OCI-LY3 (cell line): ENCODE results near the gene FGFBP1.
"Not testable (repeated sequence)": the region's sequence is repeated elsewhere in the genome, so short reads cannot be mapped to it uniquely, and the experiment has no call there.

ENCODE experiments used
- H2AFZ ChIP-seq: fragments of 200-600, 300-600 bp; shearing (Covaris generic); 2 replicates; pipeline ENCODE4 v1.6.0; 2014; ENCODE audit warnings: antibody characterized with exemption, low read depth, low read length
- H3K27ac ChIP-seq: fragments of 200-600, 300-600 bp; sonication (generic); 2 replicates; pipeline ENCODE4 v1.5.1; 2014; ENCODE audit warnings: mild to moderate bottlenecking, low read length, moderate library complexity, mixed read lengths
- H3K27me3 ChIP-seq: fragments of 200-600, 300-600 bp; sonication (generic); 2 replicates; pipeline ENCODE4 v1.6.1; 2014; ENCODE audit warnings: low read depth, low read length, mixed read lengths
- H3K36me3 ChIP-seq: fragments of 200-600, 300-600 bp; sonication (generic); replicated peaks from 2 replicates; pipeline ENCODE3; 2014; ENCODE audit warnings: low read depth, low read length, mixed read lengths
- H3K4me1 ChIP-seq: fragments of 300-600, 200-600 bp; sonication (generic); 2 replicates; pipeline ENCODE4 v1.6.1; 2014; ENCODE audit warnings: low read length, mixed read lengths
- H3K4me2 ChIP-seq: fragments of 200-600, 300-600 bp; sonication (generic); 2 replicates; pipeline ENCODE4 v1.6.1; 2014; ENCODE audit warnings: low read length, mixed read lengths
- H3K4me3 ChIP-seq: fragments of 300-600, 200-600 bp; sonication (generic); 2 replicates; pipeline ENCODE4 v1.5.1; 2014; ENCODE audit warnings: antibody characterized with exemption, mild to moderate bottlenecking, low read length, moderate library complexity
- H3K79me2 ChIP-seq: fragments of 300-600, 200-600 bp; shearing (Covaris generic); 2 replicates; pipeline ENCODE4 v1.6.1; 2014; ENCODE audit warnings: mild to moderate bottlenecking, low read length, mixed read lengths
- H3K9ac ChIP-seq: fragments of 300-600, 200-600 bp; shearing (Covaris generic); 2 replicates; pipeline ENCODE4 v1.6.0; 2014; ENCODE audit warnings: mild to moderate bottlenecking, low read length, moderate library complexity
- H3K9me3 ChIP-seq: fragments of 200-600, 300-600 bp; shearing (Covaris generic); 2 replicates; pipeline ENCODE4 v1.6.1; 2014; ENCODE audit warnings: low read length, mixed read lengths; ENCODE audit not compliant: insufficient read depth
- H4K20me1 ChIP-seq: fragments of 200-600, 300-600 bp; sonication (generic); 2 replicates; pipeline ENCODE4 v1.6.1; 2016; ENCODE audit warnings: low read length, mixed read lengths; ENCODE audit not compliant: insufficient read depth
- CTCF ChIP-seq: fragments of 200-600, 300-600 bp; sonication (generic); IDR thresholded peaks from 2 replicates; pipeline ENCODE4 v1.5.1; 2014; ENCODE audit warnings: antibody characterized with exemption, low read length, low read depth
- EZH2phosphoT487 ChIP-seq: fragments of 200-600 bp; shearing (Covaris generic); IDR thresholded peaks from 2 replicates; pipeline ENCODE4 v1.6.1; 2018; ENCODE audit warnings: antibody characterized with exemption, mixed run types, low read depth

FGFBP1 gene

GRCh38 chr4:15918484-15919129 is 19.9 kb downstream of the FGFBP1 start:
- H3K4me1 ChIP-seq, result no peaks in the 10 kb centered on the region
- no peaks in the 10 kb centered on the region for H3K9me3 ChIP-seq
- H3K27ac ChIP-seq, result no peak overlapping the region
- H3K4me2 ChIP-seq, result no peak overlapping the region
- peaks cover 11% of the 10 kb centered on the region; the same call in 1 of the 2 replicates for H3K27me3 ChIP-seq
- TF ChIP-seq EZH2phosphoT487, result no peak
- no peak overlapping the region for H3K4me3 ChIP-seq
- no peaks in the 10 kb centered on the region for H4K20me1 ChIP-seq
- H3K9ac ChIP-seq, result no peak overlapping the region
- no peaks in the 10 kb centered on the region for H3K79me2 ChIP-seq
- H2AFZ ChIP-seq, result no peak overlapping the region
- H3K36me3 ChIP-seq, result no peaks in the 10 kb centered on the region

GRCh38 chr4:15917297-15917696 is 21.2 kb downstream of the FGFBP1 start:
- H3K36me3 ChIP-seq, result no peaks in the 10 kb centered on the region
- TF ChIP-seq CTCF, result no peak
- no peak for TF ChIP-seq EZH2phosphoT487
- H3K4me2 ChIP-seq, result no peak overlapping the region
- no peaks in the 10 kb centered on the region for H3K9me3 ChIP-seq
- H4K20me1 ChIP-seq, result no peaks in the 10 kb centered on the region
- H3K4me3 ChIP-seq, result no peak overlapping the region
- H3K9ac ChIP-seq, result no peak overlapping the region
- H3K79me2 ChIP-seq, result no peaks in the 10 kb centered on the region
- H3K4me1 ChIP-seq, result no peaks in the 10 kb centered on the region
- peaks cover 9% of the 10 kb centered on the region; the same call in 1 of the 2 replicates for H3K27me3 ChIP-seq
- H2AFZ ChIP-seq, result no peak overlapping the region
- no peak overlapping the region for H3K27ac ChIP-seq

- H4K20me1 ChIP-seq, H2AFZ ChIP-seq, H3K4me3 ChIP-seq, H3K9me3 ChIP-seq, H3K4me2 ChIP-seq, H3K4me1 ChIP-seq, H3K79me2 ChIP-seq, H3K27ac ChIP-seq, H3K27me3 ChIP-seq, H3K9ac ChIP-seq, H3K36me3 ChIP-seq: not testable (repeated sequence)
Measured at GRCh38 chr4:15916358-15916757, 22.2 kb downstream of the FGFBP1 start.

- no peaks in the 10 kb centered on the region for H3K79me2 ChIP-seq
- TF ChIP-seq EZH2phosphoT487 (no peak), CTCF (no peak)
- no peak overlapping the region for H3K27ac ChIP-seq
- H3K27me3 ChIP-seq, result peaks cover 5% of the 10 kb centered on the region; the same call in 1 of the 2 replicates
- no peak overlapping the region for H3K4me2 ChIP-seq
- no peak overlapping the region for H3K9ac ChIP-seq
- H4K20me1 ChIP-seq, result no peaks in the 10 kb centered on the region
- H3K9me3 ChIP-seq, result no peaks in the 10 kb centered on the region
- H3K4me3 ChIP-seq, result no peak overlapping the region
- H3K36me3 ChIP-seq, result no peaks in the 10 kb centered on the region
- no peak overlapping the region for H2AFZ ChIP-seq
- H3K4me1 ChIP-seq, result no peaks in the 10 kb centered on the region
Measured at GRCh38 chr4:15914736-15915135, 23.8 kb downstream of the FGFBP1 start.

- Histone ChIP-seq H3K36me3 (no peaks in the 10 kb centered on the region), H3K4me2 (no peak overlapping the region), H4K20me1 (no peaks in the 10 kb centered on the region), H3K27ac (no peak overlapping the region), H3K9ac (no peak overlapping the region), H3K79me2 (no peaks in the 10 kb centered on the region), H3K4me1 (no peaks in the 10 kb centered on the region), H3K9me3 (no peaks in the 10 kb centered on the region), H2AFZ (no peak overlapping the region), H3K4me3 (no peak overlapping the region), H3K27me3 (peaks cover 5% of the 10 kb centered on the region; the same call in 1 of the 2 replicates)
- TF ChIP-seq EZH2phosphoT487 (no peak), CTCF (no peak)
Measured at GRCh38 chr4:15914291-15914690, 24.2 kb downstream of the FGFBP1 start.
